ENCODE measurements around the gene CDPF1. TPM values are rescaled to one million over a fixed set of nuclear protein-coding genes. Genes with fewer than 3 reads are reported as not detected.

Gene CDPF1
- total RNA-seq, 4 donors from 2014 or later: 3.0 to 12.4 (median 5.2) TPM

DNA sequence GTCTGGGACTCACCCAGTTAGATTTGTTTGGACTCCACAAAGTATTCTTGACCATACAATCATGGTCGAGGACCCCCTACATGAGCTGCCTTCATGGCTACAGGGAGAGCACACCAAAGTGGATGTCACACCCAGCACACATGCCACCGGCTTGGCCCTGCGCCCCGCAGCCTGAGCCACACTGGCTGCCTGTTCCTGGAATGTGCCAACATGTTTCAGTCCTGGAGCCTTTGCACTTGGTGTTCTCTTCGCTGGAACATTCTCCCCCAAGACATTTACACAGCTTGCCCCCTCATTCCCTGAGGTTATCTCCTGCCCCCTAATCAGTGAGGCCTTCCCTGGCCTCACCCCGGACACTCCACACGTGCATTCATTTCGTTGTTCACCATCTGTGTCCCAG is 53.8 kb downstream of the CDPF1 start:
- no peak for DNase-seq
- intact Hi-C loops (cut with DNase I): no loop called here
- Histone ChIP-seq H3K4me1 (no peaks in the 10 kb centered on the region), H3K4me3 (no peak overlapping the region), H3K27ac (no peak overlapping the region), H3K36me3 (peaks cover 0 to 56% (median 0%) of the 10 kb centered on the region in 3 donors), H3K27me3 (no peaks in the 10 kb centered on the region), H3K9me3 (no peaks in the 10 kb centered on the region)
- TF ChIP-seq, protein P1, sequence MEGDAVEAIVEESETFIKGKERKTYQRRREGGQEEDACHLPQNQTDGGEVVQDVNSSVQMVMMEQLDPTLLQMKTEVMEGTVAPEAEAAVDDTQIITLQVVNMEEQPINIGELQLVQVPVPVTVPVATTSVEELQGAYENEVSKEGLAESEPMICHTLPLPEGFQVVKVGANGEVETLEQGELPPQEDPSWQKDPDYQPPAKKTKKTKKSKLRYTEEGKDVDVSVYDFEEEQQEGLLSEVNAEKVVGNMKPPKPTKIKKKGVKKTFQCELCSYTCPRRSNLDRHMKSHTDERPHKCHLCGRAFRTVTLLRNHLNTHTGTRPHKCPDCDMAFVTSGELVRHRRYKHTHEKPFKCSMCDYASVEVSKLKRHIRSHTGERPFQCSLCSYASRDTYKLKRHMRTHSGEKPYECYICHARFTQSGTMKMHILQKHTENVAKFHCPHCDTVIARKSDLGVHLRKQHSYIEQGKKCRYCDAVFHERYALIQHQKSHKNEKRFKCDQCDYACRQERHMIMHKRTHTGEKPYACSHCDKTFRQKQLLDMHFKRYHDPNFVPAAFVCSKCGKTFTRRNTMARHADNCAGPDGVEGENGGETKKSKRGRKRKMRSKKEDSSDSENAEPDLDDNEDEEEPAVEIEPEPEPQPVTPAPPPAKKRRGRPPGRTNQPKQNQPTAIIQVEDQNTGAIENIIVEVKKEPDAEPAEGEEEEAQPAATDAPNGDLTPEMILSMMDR (IDR thresholded peaks at IDR 0.05): no peak
- no peak for TF ChIP-seq POLR2A (IDR thresholded peaks at IDR 0.05)
- WGBS, 2 donors: 81 to 89% methylated on average over 6 to 7 of the region's 8 CpGs

DNA sequence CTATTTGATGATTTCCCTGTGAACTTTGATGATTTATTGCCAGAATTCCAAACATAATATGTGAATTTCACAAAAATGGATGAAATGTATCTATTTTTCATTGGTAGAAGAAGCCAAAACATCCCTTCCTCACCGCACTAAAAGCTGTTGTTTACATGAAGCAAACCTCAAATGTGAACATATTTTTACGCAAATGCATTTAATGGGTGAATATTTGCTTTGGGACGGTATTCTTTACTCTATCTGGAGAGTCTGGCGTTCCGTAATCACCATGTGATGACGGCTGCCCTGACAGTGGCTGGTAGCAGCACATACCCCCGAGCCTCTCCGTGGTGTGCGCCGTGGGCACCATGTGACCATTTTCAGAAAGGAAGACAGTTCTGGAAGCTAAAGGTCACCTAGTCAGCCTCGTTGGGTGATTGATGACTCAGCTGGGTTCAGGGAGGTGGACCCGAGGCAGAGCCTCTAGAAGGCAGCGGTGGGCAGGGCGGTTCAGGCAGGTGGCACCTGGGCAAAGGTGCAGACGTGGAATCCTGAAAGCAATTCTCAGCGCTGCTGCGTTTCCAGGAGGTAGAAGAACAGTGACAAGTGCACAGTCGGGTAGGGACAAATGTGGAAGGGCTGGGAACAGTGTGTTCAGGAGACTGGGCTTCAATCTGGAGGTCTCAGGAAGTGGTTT is 54.5 kb downstream of the CDPF1 start:
- no peak for DNase-seq
- Histone ChIP-seq H3K4me1 (no peaks in the 10 kb centered on the region), H3K27ac (no peak overlapping the region), H3K36me3 (peaks cover 0 to 57% (median 0%) of the 10 kb centered on the region in 3 donors), H3K4me3 (no peak overlapping the region), H3K9me3 (no peaks in the 10 kb centered on the region), H3K27me3 (no peaks in the 10 kb centered on the region)
- 79 to 95% methylated on average over 14 to 17 of the region's 18 CpGs for WGBS, 2 donors
- TF ChIP-seq POLR2A (IDR thresholded peaks at IDR 0.05): no peak
- TF ChIP-seq, protein P1 (IDR thresholded peaks at IDR 0.05): no peak
- intact Hi-C loops (cut with DNase I): no loop called here

Other genes starting within 250 kb of the CDPF1 start
- gene PPARA, start 99.8 kb downstream of the CDPF1 start, total RNA-seq: 10 to 100 TPM in 2 of 4 donors, 1 to 10 TPM in 2; 7.7 to 18.5 (median 10.1) TPM
- under 1 TPM in 2 of 4 donors, not detected in 2; 0.11 to 0.19 TPM for gene PKDREJ, start 13.1 kb upstream of the CDPF1 start, total RNA-seq
- gene TTC38, start 17.7 kb upstream of the CDPF1 start, total RNA-seq: 10 to 100 TPM; 13.6 to 30.5 (median 19.5) TPM
- 1 to 10 TPM; 1.4 to 8.0 (median 3.4) TPM for gene GTSE1, start 46.6 kb upstream of the CDPF1 start, total RNA-seq
- 10 to 100 TPM; 17.7 to 43.1 (median 32.5) TPM for gene TRMU, start 85.4 kb upstream of the CDPF1 start, total RNA-seq

All from esophagus squamous epithelium (tissue), 5 donors.